ENCODE measurements around the gene PRKG1. TPM values are rescaled to one million over a fixed set of nuclear protein-coding genes. Genes with fewer than 3 reads are reported as not detected.

Gene PRKG1
- total and polyA plus RNA-seq, 2 donors (not counting 1 experiment from before 2014, with no cell fraction given): not detected

- Histone ChIP-seq H3K9me3 (ENCODE audit: control extremely low read depth in 1 of 3, control insufficient read depth in 2 of 3, insufficient read depth in 1 of 3, low read length in 2 of 3) (no peaks in the 10 kb centered on the region), H3K9ac (ENCODE audit: low read length) (no peak overlapping the region), H3K27me3 (replicated peaks in 1 of 4; ENCODE audit: control extremely low read depth in 1 of 4, control insufficient read depth in 3 of 4, insufficient read depth in 4 of 4, low read length in 3 of 4) (no peaks in the 10 kb centered on the region), H3K4me2 (replicated peaks; ENCODE audit: low read depth, low read length, poor library complexity, severe bottlenecking) (no peak overlapping the region), H3K27ac (ENCODE audit: low read length in 2 of 2) (no peak overlapping the region), H3K79me2 (ENCODE audit: control insufficient read depth, insufficient read depth, low read length) (no peaks in the 10 kb centered on the region), H4K20me1 (ENCODE audit: control insufficient read depth, insufficient read depth, low read length, poor library complexity, severe bottlenecking) (no peaks in the 10 kb centered on the region), H3K4me3 (ENCODE audit: control extremely low read depth in 1 of 5, extremely low read depth in 1 of 5, insufficient read depth in 1 of 5, low read depth in 2 of 5, low read length in 4 of 5) (no peak overlapping the region), H3K4me1 (ENCODE audit: control insufficient read depth in 2 of 2, insufficient read depth in 2 of 2, low read length in 2 of 2) (no peaks in the 10 kb centered on the region), H2AFZ (ENCODE audit: insufficient read depth, low read depth, low read length, poor library complexity, severe bottlenecking) (no peak overlapping the region), H3K36me3 (replicated peaks in 1 of 2; ENCODE audit: control extremely low read depth in 1 of 2, control insufficient read depth in 1 of 2, extremely low read depth in 1 of 2, insufficient read depth in 2 of 2, low read length in 1 of 2) (no peaks in the 10 kb centered on the region)
- intact Hi-C loops (cut with micrococcal nuclease): no loop called here
- DNase-seq (no peak), ATAC-seq (ENCODE audit: low read depth) (no peak)
- TF ChIP-seq EZH2 (IDR thresholded peaks at IDR 0.05; ENCODE audit: borderline replicate concordance, insufficient read depth, low read depth, low read length, poor library complexity, severe bottlenecking): no peak
- no peak for TF ChIP-seq CTCF (IDR thresholded peaks at IDR 0.05)
- WGBS (ENCODE audit: insufficient coverage): no CpG with 5 or more reads among the region's 3 CpGs
- Mint-ChIP-seq H3K4me3 (no peak overlapping the region), H3K27ac (no peak overlapping the region), H3K9me3 (ENCODE audit: insufficient read depth) (no peaks in the 10 kb centered on the region), H3K4me1 (no peaks in the 10 kb centered on the region), H3K27me3 (no peaks in the 10 kb centered on the region)
- POLR2A ChIA-PET: no interaction called here
- CTCF ChIA-PET: no interaction called here
These were observed 725.8 kb downstream of the PRKG1 start for GRCh38 chr10:51800121-51800520.

GRCh38 chr10:51800725-51801424 is 726.6 kb downstream of the PRKG1 start:
- Mint-ChIP-seq H3K4me1 (no peaks in the 10 kb centered on the region), H3K4me3 (no peak overlapping the region), H3K27ac (no peak overlapping the region), H3K9me3 (ENCODE audit: insufficient read depth) (no peaks in the 10 kb centered on the region), H3K27me3 (no peaks in the 10 kb centered on the region)
- Histone ChIP-seq H3K27me3 (replicated peaks in 1 of 4; ENCODE audit: control extremely low read depth in 1 of 4, control insufficient read depth in 3 of 4, insufficient read depth in 4 of 4, low read length in 3 of 4) (no peaks in the 10 kb centered on the region), H3K4me3 (ENCODE audit: control extremely low read depth in 1 of 5, extremely low read depth in 1 of 5, insufficient read depth in 1 of 5, low read depth in 2 of 5, low read length in 4 of 5) (no peak overlapping the region), H3K79me2 (ENCODE audit: control insufficient read depth, insufficient read depth, low read length) (no peaks in the 10 kb centered on the region), H3K4me1 (ENCODE audit: control insufficient read depth in 2 of 2, insufficient read depth in 2 of 2, low read length in 2 of 2) (no peaks in the 10 kb centered on the region), H4K20me1 (ENCODE audit: control insufficient read depth, insufficient read depth, low read length, poor library complexity, severe bottlenecking) (no peaks in the 10 kb centered on the region), H3K9me3 (ENCODE audit: control extremely low read depth in 1 of 3, control insufficient read depth in 2 of 3, insufficient read depth in 1 of 3, low read length in 2 of 3) (no peaks in the 10 kb centered on the region), H3K27ac (ENCODE audit: low read length in 2 of 2) (no peak overlapping the region), H3K36me3 (replicated peaks in 1 of 2; ENCODE audit: control extremely low read depth in 1 of 2, control insufficient read depth in 1 of 2, extremely low read depth in 1 of 2, insufficient read depth in 2 of 2, low read length in 1 of 2) (no peaks in the 10 kb centered on the region), H3K9ac (ENCODE audit: low read length) (no peak overlapping the region), H2AFZ (ENCODE audit: insufficient read depth, low read depth, low read length, poor library complexity, severe bottlenecking) (no peak overlapping the region), H3K4me2 (replicated peaks; ENCODE audit: low read depth, low read length, poor library complexity, severe bottlenecking) (no peak overlapping the region)
- POLR2A ChIA-PET: no interaction called here
- 80% methylated on average over 1 of the region's 4 CpGs for WGBS (ENCODE audit: insufficient coverage)
- intact Hi-C loops (cut with micrococcal nuclease): no loop called here
- TF ChIP-seq CTCF (IDR thresholded peaks at IDR 0.05) (no peak), EZH2 (IDR thresholded peaks at IDR 0.05; ENCODE audit: borderline replicate concordance, insufficient read depth, low read depth, low read length, poor library complexity, severe bottlenecking) (no peak)
- DNase-seq (no peak), ATAC-seq (ENCODE audit: low read depth) (no peak)
- CTCF ChIA-PET: no interaction called here

All from B cell (primary cell).